GM12878 (cell line): Measurements from ENCODE around the gene PRM1. TPM values are rescaled to one million over a fixed set of nuclear protein-coding genes. Genes with fewer than 3 reads are reported as not detected.

Source experiments
- BCLAF1 ChIP-seq: fragments of 450-650 bp; IDR thresholded peaks from 2 replicates; pipeline ENCODE4 v1.6.1; 2017; ENCODE audit warnings: antibody characterized with exemption, mild to moderate bottlenecking, moderate library complexity
- CBX3 ChIP-seq: fragments of 200-600 bp; sonication (generic); IDR thresholded peaks from 2 replicates; pipeline ENCODE4 v1.6.1; 2016; ENCODE audit warnings: low read depth, borderline replicate concordance
- FOXK2 ChIP-seq: fragments of 450-650 bp; IDR thresholded peaks from 2 replicates; pipeline ENCODE4 v1.6.1; 2017; ENCODE audit warnings: mild to moderate bottlenecking, moderate library complexity
- GABPA ChIP-seq: IDR thresholded peaks from 2 replicates; pipeline ENCODE4 v1.6.1; 2014; ENCODE audit warnings: antibody characterized with exemption, low read depth, mild to moderate bottlenecking, inconsistent platforms
- HSF1 ChIP-seq: fragments of 150-350 bp; IDR thresholded peaks from 2 replicates; pipeline ENCODE4 v1.6.1; 2014; ENCODE audit warnings: mild to moderate bottlenecking, low read depth, low read length
- MEF2A ChIP-seq: IDR thresholded peaks from 2 replicates; pipeline ENCODE4 v1.6.1; 2011; ENCODE audit warnings: low read depth, mild to moderate bottlenecking, low read length, moderate library complexity; ENCODE audit not compliant: insufficient read depth
- NR2C2 ChIP-seq: IDR thresholded peaks from 2 replicates; pipeline ENCODE4 v1.6.1; 2011; ENCODE audit warnings: borderline replicate concordance, low read depth; ENCODE audit not compliant: control insufficient read depth, insufficient read length
- NRF1 ChIP-seq: conservative IDR thresholded peaks from 2 replicates; pipeline ENCODE4 v1.6.1; 2011; ENCODE audit warnings: mild to moderate bottlenecking, low read depth, low read length, improper control_type of control experiment
- USF2 ChIP-seq: IDR thresholded peaks from 2 replicates; pipeline ENCODE4 v1.6.1; 2011; ENCODE audit warnings: low read depth, low read length, improper control_type of control experiment, borderline replicate concordance
- ZNF687 ChIP-seq: fragments of 450-650 bp; IDR thresholded peaks from 2 replicates; pipeline ENCODE4 v1.6.1; 2017; ENCODE audit warnings: mild to moderate bottlenecking, moderate library complexity
- ZSCAN29 ChIP-seq: fragments of 450-650 bp; IDR thresholded peaks from 2 replicates; pipeline ENCODE4 v1.6.1; 2017; ENCODE audit warnings: mild to moderate bottlenecking, moderate library complexity
- polyA plus RNA-seq, 11 experiments: library from polyadenylated mRNA; depleted of rRNA in 4 of 11; unstranded in 6 of 11; stranded (reverse) in 5 of 11; fragments of >200 nt; fragmentation: Nextera tagmentation in 4 of 11; fragmentation: Illumina TruSeq in 1 of 11; extraction: Ambion mirVana in 4 of 11; extraction: Trizol in 1 of 11; gene quantifications; 1 replicate in 1 of 11; 2 replicates in 10 of 11; pipeline versions ENCODE4 v1.2.1 to v1.2.3, GENCODE V29; 2011 to 2016; ENCODE audit warnings: inconsistent platforms in 2 of 11, missing spikeins in 2 of 11, low read depth in 1 of 11
- total RNA-seq, 4 experiments: library from RNA; depleted of rRNA in 3 of 4; stranded (reverse); fragments of >200 nt in 3 of 4; fragmentation: Illumina TruSeq in 1 of 4; extraction: Trizol in 1 of 4; gene quantifications; 2 replicates each; pipeline versions ENCODE4 v1.2.1 to v1.2.3, GENCODE V29; 2013 to 2021
- TF ChIP-seq, protein P1 (sequence below), 3 experiments: IDR thresholded peaks in 2 of 3; conservative IDR thresholded peaks in 1 of 3; 2 replicates each; pipeline ENCODE4 v1.5.1; 2011; ENCODE audit warnings: low read depth in 3 of 3, low read length in 3 of 3, mild to moderate bottlenecking in 3 of 3, control low read depth in 2 of 3, moderate library complexity in 2 of 3, inconsistent platforms in 1 of 3, mixed read lengths in 1 of 3; ENCODE audit not compliant: control insufficient read depth in 2 of 3, insufficient read depth in 1 of 3; ENCODE audit errors: extremely low read depth in 1 of 3
- TF ChIP-seq, protein P2 (sequence below): IDR thresholded peaks from 2 replicates; pipeline ENCODE4 v1.6.1; 2011; ENCODE audit warnings: mild to moderate bottlenecking, low read depth, low read length, moderate library complexity; ENCODE audit not compliant: insufficient replicate concordance

The PRM1 gene
- total and polyA plus RNA-seq, 10 of the 15 experiments (the other 5 are each of a cell fraction or from before 2014, with no cell fraction given) = 0.20 TPM; not detected in 9

- TF ChIP-seq, protein P1, sequence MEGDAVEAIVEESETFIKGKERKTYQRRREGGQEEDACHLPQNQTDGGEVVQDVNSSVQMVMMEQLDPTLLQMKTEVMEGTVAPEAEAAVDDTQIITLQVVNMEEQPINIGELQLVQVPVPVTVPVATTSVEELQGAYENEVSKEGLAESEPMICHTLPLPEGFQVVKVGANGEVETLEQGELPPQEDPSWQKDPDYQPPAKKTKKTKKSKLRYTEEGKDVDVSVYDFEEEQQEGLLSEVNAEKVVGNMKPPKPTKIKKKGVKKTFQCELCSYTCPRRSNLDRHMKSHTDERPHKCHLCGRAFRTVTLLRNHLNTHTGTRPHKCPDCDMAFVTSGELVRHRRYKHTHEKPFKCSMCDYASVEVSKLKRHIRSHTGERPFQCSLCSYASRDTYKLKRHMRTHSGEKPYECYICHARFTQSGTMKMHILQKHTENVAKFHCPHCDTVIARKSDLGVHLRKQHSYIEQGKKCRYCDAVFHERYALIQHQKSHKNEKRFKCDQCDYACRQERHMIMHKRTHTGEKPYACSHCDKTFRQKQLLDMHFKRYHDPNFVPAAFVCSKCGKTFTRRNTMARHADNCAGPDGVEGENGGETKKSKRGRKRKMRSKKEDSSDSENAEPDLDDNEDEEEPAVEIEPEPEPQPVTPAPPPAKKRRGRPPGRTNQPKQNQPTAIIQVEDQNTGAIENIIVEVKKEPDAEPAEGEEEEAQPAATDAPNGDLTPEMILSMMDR (IDR thresholded peaks at IDR 0.05 in 2 of 3, conservative IDR thresholded peaks at IDR 0.05 in 1 of 3; ENCODE audit: control insufficient read depth in 2 of 3, extremely low read depth in 1 of 3, insufficient read depth in 1 of 3, low read depth in 3 of 3, low read length in 3 of 3) = peak in 1 of 3 experiments; percentile 26; a peak in 2 of 6 replicates
- TF ChIP-seq, protein P2, sequence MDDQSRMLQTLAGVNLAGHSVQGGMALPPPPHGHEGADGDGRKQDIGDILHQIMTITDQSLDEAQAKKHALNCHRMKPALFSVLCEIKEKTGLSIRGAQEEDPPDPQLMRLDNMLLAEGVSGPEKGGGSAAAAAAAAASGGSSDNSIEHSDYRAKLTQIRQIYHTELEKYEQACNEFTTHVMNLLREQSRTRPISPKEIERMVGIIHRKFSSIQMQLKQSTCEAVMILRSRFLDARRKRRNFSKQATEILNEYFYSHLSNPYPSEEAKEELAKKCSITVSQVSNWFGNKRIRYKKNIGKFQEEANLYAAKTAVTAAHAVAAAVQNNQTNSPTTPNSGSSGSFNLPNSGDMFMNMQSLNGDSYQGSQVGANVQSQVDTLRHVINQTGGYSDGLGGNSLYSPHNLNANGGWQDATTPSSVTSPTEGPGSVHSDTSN = peak; percentile 75
- TF ChIP-seq ZNF687 (peak; percentile 96), BCLAF1 (no peak), CBX3 (no peak), HSF1 (no peak), MEF2A (peak; percentile 42; the same call in 1 of the 2 replicates), NRF1 (no peak), NR2C2 (no peak), ZSCAN29 (no peak), GABPA (no peak), FOXK2 (no peak), USF2 (peak; percentile 64)
Measured at GRCh38 chr16:11297492-11298142, 16.5 kb upstream of the PRM1 start (continued).
